NCI-H1694 (cell line): Measurements from ENCODE around the gene SNAI3.

ENCODE experiments used
- DNase-seq: peaks from one replicate; lab custom pipeline; 2025; lab: John Stamatoyannopoulos, UW

The SNAI3 gene

GRCh38 chr16:88634141-88634993 is 51.9 kb downstream of the SNAI3 start:
- DNase-seq = no peak

- DNase-seq = no peak
Measured at GRCh38 chr16:88633684-88634140, 52.6 kb downstream of the SNAI3 start.

- no peak for DNase-seq
Measured at GRCh38 chr16:88632587-88632930, 53.7 kb downstream of the SNAI3 start.

- DNase-seq = no peak
Measured at GRCh38 chr16:88631920-88632586, 54.3 kb downstream of the SNAI3 start.

GRCh38 chr16:88631384-88631783 is 54.9 kb downstream of the SNAI3 start:
- no peak for DNase-seq

- no peak for DNase-seq
Measured at GRCh38 chr16:88630941-88631340, 55.4 kb downstream of the SNAI3 start.

GRCh38 chr16:88630433-88630832 is 55.9 kb downstream of the SNAI3 start:
- no peak for DNase-seq

- DNase-seq = no peak
Measured at GRCh38 chr16:88629835-88630234, 56.5 kb downstream of the SNAI3 start.

- DNase-seq = no peak
Measured at GRCh38 chr16:88628512-88628974, 57.8 kb downstream of the SNAI3 start.
